OCI-LY7 (cell line): ENCODE results near the gene PALMD.

Experiments used
- EZH2phosphoT487 ChIP-seq: fragments of 200-600 bp; sonication (generic); IDR thresholded peaks from 2 replicates; pipeline ENCODE4 v1.6.1; 2018; ENCODE audit warnings: low read depth, borderline replicate concordance, mild to moderate bottlenecking, mixed run types, antibody characterized with exemption, low read length, moderate library complexity, mixed read lengths
- TF ChIP-seq, protein P1 (sequence below): fragments of 200-600 bp; sonication (generic); conservative IDR thresholded peaks from 2 replicates; pipeline ENCODE4 v1.5.1; 2014; ENCODE audit warnings: mild to moderate bottlenecking, antibody characterized with exemption, low read length, moderate library complexity, mixed read lengths

GRCh38 chr1:99647490-99647889 lies 1.6 kb downstream of the PALMD start:
- TF ChIP-seq, protein P1, sequence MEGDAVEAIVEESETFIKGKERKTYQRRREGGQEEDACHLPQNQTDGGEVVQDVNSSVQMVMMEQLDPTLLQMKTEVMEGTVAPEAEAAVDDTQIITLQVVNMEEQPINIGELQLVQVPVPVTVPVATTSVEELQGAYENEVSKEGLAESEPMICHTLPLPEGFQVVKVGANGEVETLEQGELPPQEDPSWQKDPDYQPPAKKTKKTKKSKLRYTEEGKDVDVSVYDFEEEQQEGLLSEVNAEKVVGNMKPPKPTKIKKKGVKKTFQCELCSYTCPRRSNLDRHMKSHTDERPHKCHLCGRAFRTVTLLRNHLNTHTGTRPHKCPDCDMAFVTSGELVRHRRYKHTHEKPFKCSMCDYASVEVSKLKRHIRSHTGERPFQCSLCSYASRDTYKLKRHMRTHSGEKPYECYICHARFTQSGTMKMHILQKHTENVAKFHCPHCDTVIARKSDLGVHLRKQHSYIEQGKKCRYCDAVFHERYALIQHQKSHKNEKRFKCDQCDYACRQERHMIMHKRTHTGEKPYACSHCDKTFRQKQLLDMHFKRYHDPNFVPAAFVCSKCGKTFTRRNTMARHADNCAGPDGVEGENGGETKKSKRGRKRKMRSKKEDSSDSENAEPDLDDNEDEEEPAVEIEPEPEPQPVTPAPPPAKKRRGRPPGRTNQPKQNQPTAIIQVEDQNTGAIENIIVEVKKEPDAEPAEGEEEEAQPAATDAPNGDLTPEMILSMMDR = no peak
- no peak for TF ChIP-seq EZH2phosphoT487
